Measurements from ENCODE around the gene PRG3. TPM values are rescaled to one million over a fixed set of nuclear protein-coding genes. Genes with fewer than 3 reads are reported as not detected.

The PRG3 gene
- total RNA-seq, 1 experiment from 2014 or later: not detected

DNA sequence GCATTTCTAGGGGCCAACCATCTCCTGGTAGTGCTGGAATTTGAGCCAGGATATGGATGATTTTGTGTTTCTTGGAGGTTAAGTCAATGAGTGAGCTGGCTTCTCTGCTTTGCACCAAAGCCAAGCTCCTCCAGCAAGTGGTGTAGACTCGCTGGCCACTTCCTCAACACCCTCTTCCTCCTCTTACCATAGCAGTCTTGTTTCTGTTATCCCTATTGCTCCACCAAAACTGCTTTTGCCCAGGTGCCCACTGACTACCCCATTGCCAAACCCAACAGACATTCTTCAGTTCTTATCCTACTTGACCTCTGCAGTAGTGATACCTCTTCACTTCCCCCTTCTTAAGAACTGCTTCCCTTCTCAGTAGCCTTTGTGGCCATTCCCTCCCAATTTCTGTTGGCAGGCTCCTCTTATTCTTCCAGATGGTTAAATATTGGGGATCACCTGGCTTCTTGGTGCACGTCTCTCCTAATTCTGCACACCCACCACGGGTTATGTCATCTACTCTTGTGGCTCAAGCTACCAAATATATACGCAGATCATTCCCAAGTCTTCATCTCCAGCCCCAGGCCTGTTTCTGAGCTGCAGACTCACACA lies 16.5 kb upstream of the PRG3 start (continued):
- TF ChIP-seq MXD4 (CRISPR knock-in tag; IDR thresholded peaks at IDR 0.05; ENCODE audit: borderline replicate concordance) (no peak), PRRX2 (CRISPR knock-in tag; IDR thresholded peaks at IDR 0.05) (no peak)

DNA sequence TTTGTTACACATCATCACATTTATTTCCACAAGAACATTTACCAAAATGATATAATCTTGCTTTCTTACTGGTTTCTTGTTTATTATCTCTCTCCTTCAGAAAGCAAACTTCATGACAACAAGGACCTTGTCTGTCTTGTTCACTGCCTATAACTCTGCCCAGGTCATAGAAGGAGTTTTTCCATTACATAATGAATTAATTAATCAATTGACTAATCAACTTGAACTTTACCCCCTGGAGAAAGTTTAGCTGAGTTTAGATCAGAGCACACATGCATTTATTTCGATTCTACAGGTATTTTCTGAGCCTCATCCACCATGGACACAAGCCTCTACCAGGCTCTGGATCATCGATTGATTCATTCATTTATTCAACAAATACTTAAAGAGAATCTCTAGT lies 15.8 kb upstream of the PRG3 start:
- H3K27ac Mint-ChIP-seq: no peak overlapping the region
- CTCF ChIA-PET: no interaction called here
- DNase-seq (ENCODE audit: low spot score): no peak
- no peaks in the 10 kb centered on the region for H3K4me1 Mint-ChIP-seq
- TF ChIP-seq, protein P1, sequence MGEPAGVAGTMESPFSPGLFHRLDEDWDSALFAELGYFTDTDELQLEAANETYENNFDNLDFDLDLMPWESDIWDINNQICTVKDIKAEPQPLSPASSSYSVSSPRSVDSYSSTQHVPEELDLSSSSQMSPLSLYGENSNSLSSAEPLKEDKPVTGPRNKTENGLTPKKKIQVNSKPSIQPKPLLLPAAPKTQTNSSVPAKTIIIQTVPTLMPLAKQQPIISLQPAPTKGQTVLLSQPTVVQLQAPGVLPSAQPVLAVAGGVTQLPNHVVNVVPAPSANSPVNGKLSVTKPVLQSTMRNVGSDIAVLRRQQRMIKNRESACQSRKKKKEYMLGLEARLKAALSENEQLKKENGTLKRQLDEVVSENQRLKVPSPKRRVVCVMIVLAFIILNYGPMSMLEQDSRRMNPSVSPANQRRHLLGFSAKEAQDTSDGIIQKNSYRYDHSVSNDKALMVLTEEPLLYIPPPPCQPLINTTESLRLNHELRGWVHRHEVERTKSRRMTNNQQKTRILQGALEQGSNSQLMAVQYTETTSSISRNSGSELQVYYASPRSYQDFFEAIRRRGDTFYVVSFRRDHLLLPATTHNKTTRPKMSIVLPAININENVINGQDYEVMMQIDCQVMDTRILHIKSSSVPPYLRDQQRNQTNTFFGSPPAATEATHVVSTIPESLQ (CRISPR knock-in tag; IDR thresholded peaks at IDR 0.05): no peak
- no peak for TF ChIP-seq FOXP1 (CRISPR knock-in tag; IDR thresholded peaks at IDR 0.05; ENCODE audit: borderline replicate concordance)
- TF ChIP-seq, protein P2, sequence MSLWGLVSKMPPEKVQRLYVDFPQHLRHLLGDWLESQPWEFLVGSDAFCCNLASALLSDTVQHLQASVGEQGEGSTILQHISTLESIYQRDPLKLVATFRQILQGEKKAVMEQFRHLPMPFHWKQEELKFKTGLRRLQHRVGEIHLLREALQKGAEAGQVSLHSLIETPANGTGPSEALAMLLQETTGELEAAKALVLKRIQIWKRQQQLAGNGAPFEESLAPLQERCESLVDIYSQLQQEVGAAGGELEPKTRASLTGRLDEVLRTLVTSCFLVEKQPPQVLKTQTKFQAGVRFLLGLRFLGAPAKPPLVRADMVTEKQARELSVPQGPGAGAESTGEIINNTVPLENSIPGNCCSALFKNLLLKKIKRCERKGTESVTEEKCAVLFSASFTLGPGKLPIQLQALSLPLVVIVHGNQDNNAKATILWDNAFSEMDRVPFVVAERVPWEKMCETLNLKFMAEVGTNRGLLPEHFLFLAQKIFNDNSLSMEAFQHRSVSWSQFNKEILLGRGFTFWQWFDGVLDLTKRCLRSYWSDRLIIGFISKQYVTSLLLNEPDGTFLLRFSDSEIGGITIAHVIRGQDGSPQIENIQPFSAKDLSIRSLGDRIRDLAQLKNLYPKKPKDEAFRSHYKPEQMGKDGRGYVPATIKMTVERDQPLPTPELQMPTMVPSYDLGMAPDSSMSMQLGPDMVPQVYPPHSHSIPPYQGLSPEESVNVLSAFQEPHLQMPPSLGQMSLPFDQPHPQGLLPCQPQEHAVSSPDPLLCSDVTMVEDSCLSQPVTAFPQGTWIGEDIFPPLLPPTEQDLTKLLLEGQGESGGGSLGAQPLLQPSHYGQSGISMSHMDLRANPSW (CRISPR knock-in tag; conservative IDR thresholded peaks at IDR 0.05; ENCODE audit: low read depth): no peak
- H3K27me3 Mint-ChIP-seq (ENCODE audit: low read depth): peaks cover 7% of the 10 kb centered on the region
- H3K4me3 Mint-ChIP-seq: no peak overlapping the region
- H3K36me3 Mint-ChIP-seq: no peaks in the 10 kb centered on the region
- POLR2A ChIA-PET: no interaction called here
- no peak for ATAC-seq
- no peaks in the 10 kb centered on the region for H3K9me3 Mint-ChIP-seq

DNA sequence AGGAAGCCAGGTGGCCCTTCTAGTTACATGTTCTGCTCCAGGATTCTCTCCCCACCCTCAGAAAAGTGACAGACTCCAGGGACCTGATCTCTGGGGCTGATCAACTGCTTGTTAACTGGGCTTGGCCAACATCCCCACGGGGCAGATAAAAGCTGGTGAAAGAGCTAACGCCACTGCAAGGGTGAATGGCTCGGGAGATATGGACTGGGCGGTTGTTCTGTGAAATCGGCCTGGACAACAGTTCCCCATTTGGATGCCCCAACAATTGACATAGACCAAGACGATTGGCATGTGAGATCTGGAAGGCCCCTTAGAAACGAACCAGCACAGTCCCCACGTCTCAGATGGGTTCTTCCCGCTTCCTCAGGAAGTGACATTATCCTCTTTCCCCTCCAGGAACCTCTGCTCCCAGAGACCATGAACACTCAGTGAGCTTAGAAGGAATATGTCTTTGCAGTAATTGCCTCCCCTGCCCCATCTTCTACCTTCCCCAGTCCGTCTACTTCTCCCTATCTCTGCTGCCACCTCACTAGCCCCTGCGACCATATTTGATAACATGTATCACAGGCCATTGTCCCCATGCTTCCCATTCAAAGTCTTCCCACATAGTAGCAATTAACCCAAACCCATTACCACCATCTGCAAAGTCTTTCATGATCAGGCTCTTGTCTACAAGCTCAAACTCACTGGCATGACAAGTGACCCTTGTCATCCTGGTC lies 15.1 kb upstream of the PRG3 start:
- Mint-ChIP-seq H3K9me3 (no peaks in the 10 kb centered on the region), H3K27me3 (ENCODE audit: low read depth) (peaks cover 7% of the 10 kb centered on the region), H3K4me3 (no peak overlapping the region), H3K27ac (no peak overlapping the region), H3K36me3 (no peaks in the 10 kb centered on the region), H3K4me1 (no peaks in the 10 kb centered on the region)
- ChIA-PET POLR2A (no interaction called here), CTCF (no interaction called here)
- no peak for ATAC-seq
- TF ChIP-seq, protein P3, sequence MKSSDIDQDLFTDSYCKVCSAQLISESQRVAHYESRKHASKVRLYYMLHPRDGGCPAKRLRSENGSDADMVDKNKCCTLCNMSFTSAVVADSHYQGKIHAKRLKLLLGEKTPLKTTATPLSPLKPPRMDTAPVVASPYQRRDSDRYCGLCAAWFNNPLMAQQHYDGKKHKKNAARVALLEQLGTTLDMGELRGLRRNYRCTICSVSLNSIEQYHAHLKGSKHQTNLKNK (CRISPR knock-in tag; IDR thresholded peaks at IDR 0.05): no peak
- no peak for TF ChIP-seq PRRX2 (CRISPR knock-in tag; IDR thresholded peaks at IDR 0.05)
- no peak for TF ChIP-seq TEAD4 (CRISPR knock-in tag; IDR thresholded peaks at IDR 0.05)
- TF ChIP-seq JAZF1 (CRISPR knock-in tag; IDR thresholded peaks at IDR 0.05): no peak
- TF ChIP-seq NR2C2 (CRISPR knock-in tag; IDR thresholded peaks at IDR 0.05): no peak
- no peak for DNase-seq (ENCODE audit: low spot score)

DNA sequence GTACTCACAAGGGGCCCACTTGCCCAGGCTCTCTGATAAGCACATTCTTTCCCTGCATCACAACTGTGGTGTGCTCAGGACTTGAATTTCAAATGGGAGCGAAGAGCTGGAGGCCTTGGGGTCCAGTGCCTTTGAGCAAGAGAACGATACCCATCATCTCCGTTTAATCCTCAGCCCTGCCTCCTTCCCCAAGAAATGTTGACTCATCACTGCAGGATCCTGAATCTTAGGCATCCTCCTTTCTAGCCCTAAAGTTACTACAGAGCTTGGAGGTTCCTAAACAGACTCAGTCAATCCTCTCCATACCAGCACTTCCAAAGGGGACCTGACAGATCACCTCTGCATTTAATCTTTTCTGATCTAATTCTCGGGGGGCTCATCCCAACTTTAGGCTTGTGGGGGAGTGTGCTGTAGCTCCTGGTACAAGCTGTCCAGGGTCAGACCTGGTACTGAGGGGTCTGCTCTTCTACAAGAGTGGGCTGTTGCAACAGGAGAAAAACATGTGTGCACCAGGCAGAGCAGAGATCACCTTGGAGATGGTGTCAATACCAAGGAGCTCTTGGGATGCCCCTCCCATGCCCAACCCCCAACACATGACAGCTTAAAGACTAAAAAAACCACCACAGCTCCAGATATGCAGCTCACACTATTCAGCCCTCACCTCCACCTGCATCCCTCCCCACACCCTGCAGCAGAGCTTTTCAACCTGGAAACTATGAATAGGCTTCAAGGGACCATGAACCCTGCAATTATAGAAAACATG lies 13.4 kb upstream of the PRG3 start:
- ChIA-PET CTCF (interaction anchor here (0.6 to 3.1 kb wide), 4 partner anchors 18 to 64 kb away, joined by 3 to 10 read pairs (median 5); no protein-coding TSS in a partner anchor), POLR2A (no interaction called here)

More for the DNA sequence above, 13.4 kb upstream of the PRG3 start:
- Mint-ChIP-seq H3K27ac (no peak overlapping the region), H3K4me1 (no peaks in the 10 kb centered on the region), H3K27me3 (ENCODE audit: low read depth) (peaks cover 19% of the 10 kb centered on the region), H3K9me3 (no peaks in the 10 kb centered on the region), H3K36me3 (no peaks in the 10 kb centered on the region), H3K4me3 (no peak overlapping the region)
- ATAC-seq (no peak), DNase-seq (ENCODE audit: low spot score) (no peak)
- TF ChIP-seq RELA (CRISPR knock-in tag; IDR thresholded peaks at IDR 0.05; ENCODE audit: borderline replicate concordance) (no peak), NFYB (CRISPR knock-in tag; conservative IDR thresholded peaks at IDR 0.05; ENCODE audit: low read depth) (no peak), ZNF416 (CRISPR knock-in tag; IDR thresholded peaks at IDR 0.05) (no peak)
- TF ChIP-seq, protein P4, sequence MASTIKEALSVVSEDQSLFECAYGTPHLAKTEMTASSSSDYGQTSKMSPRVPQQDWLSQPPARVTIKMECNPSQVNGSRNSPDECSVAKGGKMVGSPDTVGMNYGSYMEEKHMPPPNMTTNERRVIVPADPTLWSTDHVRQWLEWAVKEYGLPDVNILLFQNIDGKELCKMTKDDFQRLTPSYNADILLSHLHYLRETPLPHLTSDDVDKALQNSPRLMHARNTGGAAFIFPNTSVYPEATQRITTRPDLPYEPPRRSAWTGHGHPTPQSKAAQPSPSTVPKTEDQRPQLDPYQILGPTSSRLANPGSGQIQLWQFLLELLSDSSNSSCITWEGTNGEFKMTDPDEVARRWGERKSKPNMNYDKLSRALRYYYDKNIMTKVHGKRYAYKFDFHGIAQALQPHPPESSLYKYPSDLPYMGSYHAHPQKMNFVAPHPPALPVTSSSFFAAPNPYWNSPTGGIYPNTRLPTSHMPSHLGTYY (CRISPR knock-in tag; IDR thresholded peaks at IDR 0.05): no peak
- TF ChIP-seq, protein P5, sequence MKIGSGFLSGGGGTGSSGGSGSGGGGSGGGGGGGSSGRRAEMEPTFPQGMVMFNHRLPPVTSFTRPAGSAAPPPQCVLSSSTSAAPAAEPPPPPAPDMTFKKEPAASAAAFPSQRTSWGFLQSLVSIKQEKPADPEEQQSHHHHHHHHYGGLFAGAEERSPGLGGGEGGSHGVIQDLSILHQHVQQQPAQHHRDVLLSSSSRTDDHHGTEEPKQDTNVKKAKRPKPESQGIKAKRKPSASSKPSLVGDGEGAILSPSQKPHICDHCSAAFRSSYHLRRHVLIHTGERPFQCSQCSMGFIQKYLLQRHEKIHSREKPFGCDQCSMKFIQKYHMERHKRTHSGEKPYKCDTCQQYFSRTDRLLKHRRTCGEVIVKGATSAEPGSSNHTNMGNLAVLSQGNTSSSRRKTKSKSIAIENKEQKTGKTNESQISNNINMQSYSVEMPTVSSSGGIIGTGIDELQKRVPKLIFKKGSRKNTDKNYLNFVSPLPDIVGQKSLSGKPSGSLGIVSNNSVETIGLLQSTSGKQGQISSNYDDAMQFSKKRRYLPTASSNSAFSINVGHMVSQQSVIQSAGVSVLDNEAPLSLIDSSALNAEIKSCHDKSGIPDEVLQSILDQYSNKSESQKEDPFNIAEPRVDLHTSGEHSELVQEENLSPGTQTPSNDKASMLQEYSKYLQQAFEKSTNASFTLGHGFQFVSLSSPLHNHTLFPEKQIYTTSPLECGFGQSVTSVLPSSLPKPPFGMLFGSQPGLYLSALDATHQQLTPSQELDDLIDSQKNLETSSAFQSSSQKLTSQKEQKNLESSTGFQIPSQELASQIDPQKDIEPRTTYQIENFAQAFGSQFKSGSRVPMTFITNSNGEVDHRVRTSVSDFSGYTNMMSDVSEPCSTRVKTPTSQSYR (CRISPR knock-in tag; IDR thresholded peaks at IDR 0.05): no peak
- TF ChIP-seq, protein P6, sequence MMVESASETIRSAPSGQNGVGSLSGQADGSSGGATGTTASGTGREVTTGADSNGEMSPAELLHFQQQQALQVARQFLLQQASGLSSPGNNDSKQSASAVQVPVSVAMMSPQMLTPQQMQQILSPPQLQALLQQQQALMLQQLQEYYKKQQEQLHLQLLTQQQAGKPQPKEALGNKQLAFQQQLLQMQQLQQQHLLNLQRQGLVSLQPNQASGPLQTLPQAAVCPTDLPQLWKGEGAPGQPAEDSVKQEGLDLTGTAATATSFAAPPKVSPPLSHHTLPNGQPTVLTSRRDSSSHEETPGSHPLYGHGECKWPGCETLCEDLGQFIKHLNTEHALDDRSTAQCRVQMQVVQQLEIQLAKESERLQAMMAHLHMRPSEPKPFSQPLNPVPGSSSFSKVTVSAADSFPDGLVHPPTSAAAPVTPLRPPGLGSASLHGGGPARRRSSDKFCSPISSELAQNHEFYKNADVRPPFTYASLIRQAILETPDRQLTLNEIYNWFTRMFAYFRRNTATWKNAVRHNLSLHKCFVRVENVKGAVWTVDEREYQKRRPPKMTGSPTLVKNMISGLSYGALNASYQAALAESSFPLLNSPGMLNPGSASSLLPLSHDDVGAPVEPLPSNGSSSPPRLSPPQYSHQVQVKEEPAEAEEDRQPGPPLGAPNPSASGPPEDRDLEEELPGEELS (CRISPR knock-in tag; IDR thresholded peaks at IDR 0.05): no peak

Measured in WTC11 (cell line).